ENCODE data around the gene SEC14L5.

SEC14L5 gene

DNA sequence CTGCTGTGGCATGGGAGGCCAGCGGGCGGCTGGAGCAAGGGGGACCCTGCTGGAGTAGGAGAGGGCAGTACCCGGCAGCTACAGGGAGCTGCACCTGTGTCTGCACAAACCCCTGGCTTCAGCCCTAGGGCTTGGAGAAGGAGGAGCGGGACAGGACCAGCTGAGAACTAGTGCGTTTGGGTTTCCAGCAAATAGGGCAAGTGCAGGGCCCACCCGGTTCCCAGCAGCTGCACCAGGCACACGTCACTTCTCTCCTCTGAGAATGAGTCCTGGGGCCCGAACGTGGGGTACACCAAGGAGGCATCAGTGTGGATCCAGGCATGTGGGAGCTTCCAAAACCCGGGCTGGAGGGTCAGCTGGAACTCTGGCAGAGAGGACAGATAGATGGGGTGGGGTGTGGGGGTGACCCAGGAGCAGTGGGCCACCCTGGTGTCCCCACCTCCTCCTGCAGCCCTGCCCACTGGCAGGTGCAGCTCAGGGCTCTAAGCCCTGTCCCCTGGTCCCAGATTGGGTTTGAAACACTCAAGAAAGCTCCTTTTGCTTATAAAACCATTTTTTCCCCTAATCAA lies 102.0 kb downstream of the SEC14L5 start:
- H3K27me3 ChIP-seq (ENCODE audit: control insufficient read depth in 2 of 2, insufficient read depth in 2 of 2, low read length in 2 of 2): no peaks in the 10 kb centered on the region
- H3K9me3 ChIP-seq (ENCODE audit: control insufficient read depth in 2 of 2, low read length in 2 of 2): no peaks in the 10 kb centered on the region
- H3K4me1 ChIP-seq (ENCODE audit: control insufficient read depth in 2 of 2, insufficient read depth in 2 of 2, low read length in 2 of 2): peaks cover 6 to 9% of the 10 kb centered on the region in 2 donors

DNA sequence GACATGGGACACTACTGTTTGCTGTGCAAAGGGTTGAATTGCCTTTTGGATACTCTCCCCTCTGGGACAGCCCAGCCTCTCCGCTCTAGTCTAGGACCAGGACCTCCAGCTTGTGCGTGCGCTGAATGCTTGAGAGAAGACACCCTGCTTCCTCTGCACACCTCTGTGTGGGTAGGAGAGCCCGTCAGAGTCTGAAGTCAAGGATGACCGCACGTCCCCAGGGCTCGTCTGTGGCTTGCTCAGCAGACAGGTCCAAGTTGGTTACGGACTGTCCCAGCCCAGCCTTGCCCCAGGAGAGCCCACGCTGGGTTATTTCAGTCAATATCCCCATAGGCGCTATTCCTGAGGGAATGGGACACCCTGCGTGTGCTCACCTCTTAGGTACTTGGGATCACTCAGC lies 103.9 kb downstream of the SEC14L5 start:
- H3K4me1 ChIP-seq (ENCODE audit: control insufficient read depth in 2 of 2, insufficient read depth in 2 of 2, low read length in 2 of 2): peaks cover 14% of the 10 kb centered on the region in 2 donors
- H3K4me3 ChIP-seq (ENCODE audit: low read length in 2 of 2): no peak overlapping the region

More for the DNA sequence above, 102.0 kb downstream of the SEC14L5 start:
- Histone ChIP-seq H3K4me3 (ENCODE audit: low read length in 2 of 2) (no peak overlapping the region), H3K36me3 (ENCODE audit: control insufficient read depth in 2 of 2, insufficient read depth in 2 of 2, low read length in 2 of 2) (no peaks in the 10 kb centered on the region), H3K9ac (ENCODE audit: low read depth in 1 of 2, low read length in 2 of 2) (no peak overlapping the region), H3K27ac (ENCODE audit: low read depth in 2 of 2, low read length in 2 of 2) (no peak overlapping the region)

DNA sequence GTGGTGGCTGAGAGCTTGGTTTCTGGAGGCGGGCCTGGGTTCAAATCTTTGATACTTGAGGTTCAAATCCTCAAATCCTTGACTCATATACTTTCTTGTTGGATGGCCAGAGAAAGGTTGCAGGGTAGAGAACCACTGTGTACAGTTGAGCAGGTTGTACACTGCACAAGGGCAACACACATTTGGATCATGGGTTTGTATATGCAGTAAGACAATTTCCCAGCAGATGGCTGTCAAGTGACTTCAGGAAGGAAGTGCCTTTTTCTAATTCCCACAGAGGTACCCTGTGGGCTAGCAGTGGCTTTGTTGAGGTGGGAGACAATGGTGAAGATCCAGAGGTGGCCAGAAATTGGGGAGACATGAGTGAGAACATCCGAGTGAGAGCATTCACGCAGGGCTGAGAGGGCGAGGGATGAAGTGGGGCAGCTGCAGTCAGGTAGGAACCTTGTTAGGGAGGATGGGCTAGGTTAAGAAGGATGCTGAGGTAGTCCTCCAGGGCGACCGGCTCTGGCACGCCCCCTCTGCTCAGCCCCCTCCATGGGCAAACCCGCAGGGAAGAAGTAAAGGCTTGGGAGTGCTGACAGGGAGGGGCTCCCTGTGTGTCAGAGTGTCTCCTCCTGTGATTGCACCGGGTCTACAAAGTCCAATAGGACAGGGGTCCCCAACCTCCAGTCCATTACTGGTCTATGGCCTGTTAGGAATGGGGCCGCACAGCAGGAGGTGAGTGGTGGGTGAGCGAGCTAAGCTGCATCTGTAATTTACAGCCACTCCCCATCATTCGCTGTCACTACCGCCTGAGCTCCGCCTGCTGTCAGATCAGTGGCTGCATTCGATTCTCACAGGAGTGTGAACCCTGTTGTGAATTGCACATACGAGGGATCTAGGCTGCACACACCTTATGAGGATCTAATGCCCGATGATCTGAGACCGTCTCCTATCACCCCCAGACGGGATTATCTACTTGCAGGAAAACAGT lies 104.9 kb downstream of the SEC14L5 start:
- no peak overlapping the region for H3K27ac ChIP-seq (ENCODE audit: low read depth in 2 of 2, low read length in 2 of 2)
- H3K36me3 ChIP-seq (ENCODE audit: control insufficient read depth in 2 of 2, insufficient read depth in 2 of 2, low read length in 2 of 2): no peaks in the 10 kb centered on the region
- H3K4me1 ChIP-seq (ENCODE audit: control insufficient read depth in 2 of 2, insufficient read depth in 2 of 2, low read length in 2 of 2): peaks cover 14% of the 10 kb centered on the region in 2 donors
- H3K27me3 ChIP-seq (ENCODE audit: control insufficient read depth in 2 of 2, insufficient read depth in 2 of 2, low read length in 2 of 2): no peaks in the 10 kb centered on the region
- H3K9ac ChIP-seq (ENCODE audit: low read depth in 1 of 2, low read length in 2 of 2): no peak overlapping the region
- H3K4me3 ChIP-seq (ENCODE audit: low read length in 2 of 2): no peak overlapping the region
- H3K9me3 ChIP-seq (ENCODE audit: control insufficient read depth in 2 of 2, low read length in 2 of 2): no peaks in the 10 kb centered on the region

More for the DNA sequence above, 103.9 kb downstream of the SEC14L5 start:
- H3K9ac ChIP-seq (ENCODE audit: low read depth in 1 of 2, low read length in 2 of 2): no peak overlapping the region
- no peaks in the 10 kb centered on the region for H3K36me3 ChIP-seq (ENCODE audit: control insufficient read depth in 2 of 2, insufficient read depth in 2 of 2, low read length in 2 of 2)
- no peaks in the 10 kb centered on the region for H3K27me3 ChIP-seq (ENCODE audit: control insufficient read depth in 2 of 2, insufficient read depth in 2 of 2, low read length in 2 of 2)
- H3K9me3 ChIP-seq (ENCODE audit: control insufficient read depth in 2 of 2, low read length in 2 of 2): no peaks in the 10 kb centered on the region
- H3K27ac ChIP-seq (ENCODE audit: low read depth in 2 of 2, low read length in 2 of 2): no peak overlapping the region

DNA sequence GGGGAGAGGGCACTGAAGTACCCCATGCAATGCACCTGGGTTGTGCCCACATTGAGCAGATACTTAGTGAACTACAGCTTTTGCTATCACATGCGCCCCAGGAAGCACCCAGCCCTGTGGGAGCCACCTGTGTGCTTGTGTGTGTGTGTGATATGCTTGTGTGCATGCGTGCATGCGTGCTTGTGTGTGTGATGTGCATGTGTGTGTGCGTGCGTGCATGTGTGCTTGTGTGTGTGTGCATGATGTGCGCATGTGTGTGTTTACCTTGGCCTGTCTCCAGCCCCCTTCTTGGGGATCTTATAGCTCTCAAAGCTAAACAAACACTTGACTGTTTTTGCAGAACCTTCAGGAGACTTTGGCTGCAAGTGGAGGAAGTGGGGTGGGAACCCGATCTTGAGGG lies 106.8 kb downstream of the SEC14L5 start:
- H3K36me3 ChIP-seq (ENCODE audit: control insufficient read depth in 2 of 2, insufficient read depth in 2 of 2, low read length in 2 of 2): no peaks in the 10 kb centered on the region
- H3K9me3 ChIP-seq (ENCODE audit: control insufficient read depth in 2 of 2, low read length in 2 of 2): no peaks in the 10 kb centered on the region
- peaks cover 14% of the 10 kb centered on the region in 2 donors for H3K4me1 ChIP-seq (ENCODE audit: control insufficient read depth in 2 of 2, insufficient read depth in 2 of 2, low read length in 2 of 2)
- no peak overlapping the region for H3K27ac ChIP-seq (ENCODE audit: low read depth in 2 of 2, low read length in 2 of 2)
- H3K9ac ChIP-seq (ENCODE audit: low read depth in 1 of 2, low read length in 2 of 2): no peak overlapping the region
- no peaks in the 10 kb centered on the region for H3K27me3 ChIP-seq (ENCODE audit: control insufficient read depth in 2 of 2, insufficient read depth in 2 of 2, low read length in 2 of 2)
- peak overlapping the region in 1 of 2 donors; percentile 23 for H3K4me3 ChIP-seq (ENCODE audit: low read length in 2 of 2)

DNA sequence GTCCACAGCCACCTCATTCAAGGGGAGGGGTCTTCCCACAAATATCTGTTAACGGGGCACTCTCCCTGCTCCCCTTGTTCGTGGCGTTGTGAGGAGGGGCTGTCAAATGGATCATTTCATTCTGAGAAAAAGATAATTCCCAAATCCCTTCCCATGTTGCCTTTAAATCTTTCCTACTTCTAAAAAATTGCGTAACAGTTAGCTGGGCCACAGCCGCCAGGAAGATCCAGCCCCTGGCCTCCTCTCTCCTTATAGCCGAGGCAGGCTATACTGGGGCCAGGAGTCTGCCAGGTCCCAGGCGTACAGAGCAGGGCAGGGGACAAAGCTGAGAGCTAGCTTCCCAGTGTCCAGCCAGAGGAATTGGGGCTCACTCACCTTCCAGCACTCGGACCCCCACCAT lies 107.2 kb downstream of the SEC14L5 start:
- H3K27ac ChIP-seq (ENCODE audit: low read depth in 2 of 2, low read length in 2 of 2): peak overlapping the region; percentile 9 to 16
- H3K4me3 ChIP-seq (ENCODE audit: low read length in 2 of 2): peak overlapping the region in 1 of 2 donors; percentile 23
- peaks cover 14% of the 10 kb centered on the region in 2 donors for H3K4me1 ChIP-seq (ENCODE audit: control insufficient read depth in 2 of 2, insufficient read depth in 2 of 2, low read length in 2 of 2)
- peak overlapping the region in 1 of 2 donors; percentile 17 for H3K9ac ChIP-seq (ENCODE audit: low read depth in 1 of 2, low read length in 2 of 2)
- no peaks in the 10 kb centered on the region for H3K27me3 ChIP-seq (ENCODE audit: control insufficient read depth in 2 of 2, insufficient read depth in 2 of 2, low read length in 2 of 2)
- H3K9me3 ChIP-seq (ENCODE audit: control insufficient read depth in 2 of 2, low read length in 2 of 2): no peaks in the 10 kb centered on the region
- H3K36me3 ChIP-seq (ENCODE audit: control insufficient read depth in 2 of 2, insufficient read depth in 2 of 2, low read length in 2 of 2): no peaks in the 10 kb centered on the region

DNA sequence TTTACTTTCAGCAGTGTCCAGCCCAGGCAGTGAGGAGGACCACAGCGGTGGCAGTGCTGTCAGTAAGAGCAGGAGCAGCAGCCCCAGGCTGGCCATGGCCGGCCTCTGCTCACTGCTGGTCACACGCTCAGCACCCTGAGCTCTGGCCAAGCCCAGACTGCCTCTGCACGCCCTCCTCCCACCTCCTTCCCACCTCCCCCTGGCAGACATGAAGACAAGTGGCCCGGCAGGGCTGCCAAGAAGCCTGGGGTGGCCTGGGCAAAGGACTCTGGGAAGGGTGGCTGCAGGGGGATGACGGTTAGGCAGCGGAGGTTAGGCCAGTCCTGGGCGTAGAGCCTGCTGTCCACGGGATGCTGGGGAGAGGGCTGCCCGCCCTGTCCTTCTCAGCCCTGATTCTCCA lies 107.7 kb downstream of the SEC14L5 start, which contains the start of gene C16orf89:
Gene C16orf89, minus strand, starts transcription at position 144 of the 400 bp plus-strand sequence. Its CDS starts 48 bp downstream, at position 96.
- H3K9ac ChIP-seq (ENCODE audit: low read depth in 1 of 2, low read length in 2 of 2): peak within 1 kb of the TSS in 1 of 2 donors; percentile 17
- no peaks in the 10 kb centered on the region for H3K9me3 ChIP-seq (ENCODE audit: control insufficient read depth in 2 of 2, low read length in 2 of 2)
- no peaks in the 10 kb centered on the region for H3K36me3 ChIP-seq (ENCODE audit: control insufficient read depth in 2 of 2, insufficient read depth in 2 of 2, low read length in 2 of 2)
- peak within 1 kb of the TSS in 1 of 2 donors; percentile 23 for H3K4me3 ChIP-seq (ENCODE audit: low read length in 2 of 2)
- peak within 1 kb of the TSS; percentile 9 to 16 for H3K27ac ChIP-seq (ENCODE audit: low read depth in 2 of 2, low read length in 2 of 2)
- no peaks in the 10 kb centered on the region for H3K27me3 ChIP-seq (ENCODE audit: control insufficient read depth in 2 of 2, insufficient read depth in 2 of 2, low read length in 2 of 2)
- peaks cover 14% of the 10 kb centered on the region in 2 donors for H3K4me1 ChIP-seq (ENCODE audit: control insufficient read depth in 2 of 2, insufficient read depth in 2 of 2, low read length in 2 of 2)

DNA sequence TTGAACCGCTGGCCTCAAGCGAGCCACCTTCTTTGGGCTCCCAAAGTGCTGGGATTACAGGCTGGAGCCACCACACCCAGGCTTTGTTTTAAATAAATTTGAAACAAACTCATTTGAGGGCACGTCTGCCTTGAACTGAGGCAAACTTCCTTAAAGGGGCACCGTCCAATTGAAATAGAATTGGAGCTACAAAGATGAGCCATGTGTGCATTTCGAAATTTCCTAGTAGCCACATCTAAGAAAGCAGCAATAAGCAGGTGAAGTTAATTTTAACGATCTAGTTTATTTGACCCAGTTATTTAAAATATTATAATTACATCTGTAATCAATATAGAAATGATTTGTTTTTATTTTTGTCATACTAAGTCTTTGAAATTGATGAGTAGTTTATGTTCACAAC lies 108.4 kb downstream of the SEC14L5 start:
- Histone ChIP-seq H3K27ac (ENCODE audit: low read depth in 2 of 2, low read length in 2 of 2) (no peak overlapping the region), H3K4me1 (ENCODE audit: control insufficient read depth in 2 of 2, insufficient read depth in 2 of 2, low read length in 2 of 2) (peaks cover 18 to 19% of the 10 kb centered on the region in 2 donors), H3K9ac (ENCODE audit: low read depth in 1 of 2, low read length in 2 of 2) (no peak overlapping the region), H3K36me3 (ENCODE audit: control insufficient read depth in 2 of 2, insufficient read depth in 2 of 2, low read length in 2 of 2) (no peaks in the 10 kb centered on the region), H3K9me3 (ENCODE audit: control insufficient read depth in 2 of 2, low read length in 2 of 2) (no peaks in the 10 kb centered on the region), H3K27me3 (ENCODE audit: control insufficient read depth in 2 of 2, insufficient read depth in 2 of 2, low read length in 2 of 2) (no peaks in the 10 kb centered on the region), H3K4me3 (ENCODE audit: low read length in 2 of 2) (no peak overlapping the region)

Measured in mucosa of rectum (tissue), 2 donors.